Measurements from ENCODE around the gene OSBPL1A.

GRCh38 chr18:24408496-24408895 lies 10.9 kb upstream of the OSBPL1A start:
- TF ChIP-seq CTCF (IDR thresholded peaks at IDR 0.05 in 4 of 5, conservative IDR thresholded peaks at IDR 0.05 in 1 of 5): no peak
- no peak for TF ChIP-seq POLR2A (IDR thresholded peaks at IDR 0.05)
